A549 treated with CORT108297 at 1 μM for 4 hours (cell line): ENCODE data around the gene GPM6B. TPM values are rescaled to one million over a fixed set of nuclear protein-coding genes. Genes with fewer than 3 reads are reported as not detected.

Experiments used
- total RNA-seq: library from RNA; stranded (reverse); fragments of 200-300 nt; extraction: Qiagen RNA extraction; gene quantifications from 5 replicates; pipeline ENCODE4 v1.2.3, GENCODE V29; 2022

Gene GPM6B, protein sequence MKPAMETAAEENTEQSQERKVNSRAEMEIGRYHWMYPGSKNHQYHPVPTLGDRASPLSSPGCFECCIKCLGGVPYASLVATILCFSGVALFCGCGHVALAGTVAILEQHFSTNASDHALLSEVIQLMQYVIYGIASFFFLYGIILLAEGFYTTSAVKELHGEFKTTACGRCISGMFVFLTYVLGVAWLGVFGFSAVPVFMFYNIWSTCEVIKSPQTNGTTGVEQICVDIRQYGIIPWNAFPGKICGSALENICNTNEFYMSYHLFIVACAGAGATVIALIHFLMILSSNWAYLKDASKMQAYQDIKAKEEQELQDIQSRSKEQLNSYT
- total RNA-seq, result 0.05 to 0.07 TPM (median 0.05 TPM) in 3 of 5 replicates, not detected in the others

GRCh38 chrX:13816643-13817627 is at the start of gene GPM6B:
Gene GPM6B (minus strand): TSS chrX:13817093. CDS start chrX:13816904, 189 bp downstream.

GRCh38 chrX:13734278-13735172 is 82.4 kb downstream of the GPM6B start, which contains the start of the genes OFD1 and TRAPPC2:
Gene OFD1 (plus strand): TSS chrX:13734748. CDS start chrX:13735072, 324 bp downstream.
Gene TRAPPC2 (minus strand): TSS chrX:13734620. CDS start chrX:13719963, 14,657 bp downstream.

Other genes starting within 250 kb of the GPM6B start
- not detected in 5 replicates for gene EGFL6, start 247.5 kb downstream of the GPM6B start, total RNA-seq
- gene TCEANC, start 164.0 kb downstream of the GPM6B start, total RNA-seq, result 0.53 to 1.3 TPM (median 0.63 TPM) in 5 replicates
- gene RAB9A, start 128.0 kb downstream of the GPM6B start, total RNA-seq, result 31.6 to 38.1 TPM (median 33.5 TPM) in 5 replicates
- 6.4 to 10.5 TPM (median 7.6 TPM) in 5 replicates for gene TRAPPC2, start 82.5 kb downstream of the GPM6B start, total RNA-seq
- 10.0 to 15.1 TPM (median 11.8 TPM) in 5 replicates for gene OFD1, start 82.3 kb downstream of the GPM6B start, total RNA-seq
- 7.8 to 11.8 TPM (median 11.1 TPM) in 5 replicates for gene GEMIN8, start 212.8 kb upstream of the GPM6B start, total RNA-seq